ENCODE data around the gene ELFN1.

Gene ELFN1

DNA sequence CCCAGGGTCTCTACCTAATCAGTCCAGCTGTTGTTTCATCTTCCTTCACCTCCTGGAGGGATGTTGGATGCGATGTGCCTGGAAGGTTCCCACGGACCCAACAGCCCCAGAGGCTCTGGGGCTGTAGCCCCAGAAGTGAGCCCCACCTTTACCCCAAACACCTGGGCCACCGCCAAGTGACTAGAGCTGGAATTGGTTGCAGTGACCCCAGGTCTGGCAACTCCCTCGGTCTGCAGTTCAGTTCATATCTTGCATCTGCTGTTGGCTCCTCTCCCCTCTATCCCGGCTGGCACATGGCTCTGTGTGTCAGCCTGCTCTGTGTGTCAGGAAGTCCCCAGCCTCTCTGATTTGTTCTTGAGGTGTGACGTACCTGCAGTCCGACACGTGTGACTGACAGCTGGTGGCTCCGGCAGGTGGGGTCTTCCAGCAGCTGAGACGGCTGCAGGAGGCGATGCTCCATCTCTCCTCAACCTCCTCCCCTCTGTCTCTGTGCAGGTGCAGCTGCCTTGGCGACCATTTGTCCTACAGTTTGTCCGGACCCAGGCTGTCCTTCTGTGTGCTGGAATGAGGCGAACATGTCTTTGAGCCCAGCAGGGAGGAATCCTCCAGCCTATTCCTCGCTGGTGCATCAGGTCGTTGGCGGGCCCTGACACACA, 38.6 kb downstream of the ELFN1 start:
- Histone ChIP-seq H3K4me1 (ENCODE audit: control insufficient read depth, insufficient read depth, low read length) (no peaks in the 10 kb centered on the region), H3K9ac (ENCODE audit: low read length) (no peak overlapping the region), H3K27me3 (ENCODE audit: control insufficient read depth, insufficient read depth, low read length) (peaks cover 2% of the 10 kb centered on the region), H3K4me3 (ENCODE audit: low read length) (no peak overlapping the region), H3K27ac (ENCODE audit: low read depth, low read length) (no peak overlapping the region), H3K36me3 (ENCODE audit: control insufficient read depth, insufficient read depth, low read length) (no peaks in the 10 kb centered on the region)

DNA sequence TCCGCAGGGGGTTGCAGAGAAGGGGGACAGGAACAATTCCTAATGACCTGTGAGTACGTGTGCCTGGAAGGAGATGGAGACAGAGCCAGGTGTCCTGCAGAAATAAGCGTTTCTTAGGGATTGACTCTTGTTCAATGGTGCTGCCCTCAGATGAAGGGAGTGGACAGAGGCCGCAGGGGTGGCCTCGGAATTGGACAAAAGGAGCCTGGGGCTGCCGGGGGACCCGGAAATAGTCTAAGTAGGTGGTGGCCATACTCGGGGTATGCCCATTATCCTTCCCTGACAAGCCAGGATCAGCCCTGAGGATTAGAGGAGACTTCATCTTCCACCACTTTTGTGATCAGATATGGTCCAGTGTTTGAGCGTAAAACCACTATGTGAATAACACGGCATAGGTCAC, 39.2 kb downstream of the ELFN1 start:
- Histone ChIP-seq H3K27ac (ENCODE audit: low read depth, low read length) (no peak overlapping the region), H3K4me1 (ENCODE audit: control insufficient read depth, insufficient read depth, low read length) (no peaks in the 10 kb centered on the region), H3K9ac (ENCODE audit: low read length) (no peak overlapping the region), H3K27me3 (ENCODE audit: control insufficient read depth, insufficient read depth, low read length) (peaks cover 4% of the 10 kb centered on the region), H3K36me3 (ENCODE audit: control insufficient read depth, insufficient read depth, low read length) (no peaks in the 10 kb centered on the region), H3K4me3 (ENCODE audit: low read length) (no peak overlapping the region)

DNA sequence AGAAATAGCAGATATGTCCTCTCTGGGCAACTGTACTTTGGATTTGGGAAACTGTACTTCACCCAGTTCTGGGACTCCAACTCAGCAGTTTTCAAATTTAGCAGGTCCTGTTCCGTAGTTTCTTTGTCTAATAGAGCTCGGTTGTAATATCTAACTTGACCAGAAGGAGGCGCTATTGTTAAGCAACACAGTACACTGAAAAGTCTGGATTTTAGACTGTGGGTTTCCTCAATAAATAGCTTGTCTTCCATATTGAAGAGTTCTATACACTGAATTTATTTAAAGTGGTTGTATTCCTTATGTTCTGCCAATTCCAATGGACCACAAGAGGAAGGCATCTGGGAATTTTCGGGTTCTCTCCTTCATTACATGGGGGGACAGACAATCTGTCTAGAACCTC, 39.8 kb downstream of the ELFN1 start:
- Histone ChIP-seq H3K27ac (ENCODE audit: low read depth, low read length) (no peak overlapping the region), H3K9ac (ENCODE audit: low read length) (no peak overlapping the region), H3K4me3 (ENCODE audit: low read length) (no peak overlapping the region), H3K27me3 (ENCODE audit: control insufficient read depth, insufficient read depth, low read length) (peaks cover 3% of the 10 kb centered on the region), H3K4me1 (ENCODE audit: control insufficient read depth, insufficient read depth, low read length) (no peaks in the 10 kb centered on the region), H3K36me3 (ENCODE audit: control insufficient read depth, insufficient read depth, low read length) (no peaks in the 10 kb centered on the region)

DNA sequence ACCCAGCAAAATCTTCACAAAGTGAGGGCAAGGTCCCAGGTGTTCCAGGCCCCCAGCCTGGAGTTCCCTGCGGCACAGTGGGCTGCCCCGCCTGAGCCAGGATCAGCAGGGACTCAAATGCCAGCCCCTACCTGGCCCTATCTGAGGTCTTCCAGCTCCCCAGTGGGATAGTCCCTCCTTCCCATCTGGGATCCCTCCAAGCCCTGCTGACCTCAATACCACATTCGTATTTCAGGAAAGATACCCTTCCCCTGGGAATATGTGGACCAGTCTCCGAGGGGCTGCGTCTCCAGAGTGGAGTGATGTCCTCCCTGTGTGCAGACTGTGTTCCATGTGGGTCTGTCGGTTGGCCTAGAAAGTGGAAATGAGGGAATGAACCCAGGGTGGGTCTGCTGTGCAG, 40.9 kb downstream of the ELFN1 start:
- Histone ChIP-seq H3K4me3 (ENCODE audit: low read length) (no peak overlapping the region), H3K9ac (ENCODE audit: low read length) (no peak overlapping the region), H3K4me1 (ENCODE audit: control insufficient read depth, insufficient read depth, low read length) (no peaks in the 10 kb centered on the region), H3K27ac (ENCODE audit: low read depth, low read length) (no peak overlapping the region), H3K36me3 (ENCODE audit: control insufficient read depth, insufficient read depth, low read length) (no peaks in the 10 kb centered on the region), H3K27me3 (ENCODE audit: control insufficient read depth, insufficient read depth, low read length) (peaks cover 3% of the 10 kb centered on the region)

DNA sequence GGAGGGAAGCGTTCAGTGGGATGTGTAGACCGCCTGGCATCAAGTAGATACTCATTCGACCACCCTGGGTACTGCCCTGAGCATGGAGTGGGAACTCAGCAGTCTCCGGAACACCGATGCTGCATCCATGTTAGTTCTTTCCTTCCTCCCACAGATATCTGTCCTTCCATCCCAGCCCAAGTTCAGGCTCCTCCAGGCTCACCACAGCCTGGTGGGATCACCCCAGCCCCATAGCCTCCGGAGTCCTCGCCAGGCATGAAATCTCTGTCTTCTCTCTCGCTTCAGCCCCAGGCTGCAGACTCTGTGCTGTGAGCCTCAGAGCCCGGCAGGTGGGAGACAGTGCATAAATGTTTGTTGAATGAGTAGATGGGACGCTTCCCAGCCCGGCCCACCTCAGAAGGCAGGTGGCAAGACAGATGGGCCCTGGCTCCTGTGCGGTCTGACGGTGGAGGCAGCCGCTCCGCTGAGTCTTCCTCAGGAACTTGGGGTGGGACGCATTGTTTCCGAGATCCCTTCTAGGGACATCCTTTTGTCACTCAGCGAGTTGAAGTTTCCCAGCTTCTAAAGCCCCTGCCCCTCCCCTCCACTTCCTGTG, 42.9 kb downstream of the ELFN1 start:
- no peaks in the 10 kb centered on the region for H3K4me1 ChIP-seq (ENCODE audit: control insufficient read depth, insufficient read depth, low read length)
- H3K27ac ChIP-seq (ENCODE audit: low read depth, low read length): no peak overlapping the region
- no peak overlapping the region for H3K9ac ChIP-seq (ENCODE audit: low read length)
- peaks cover 6% of the 10 kb centered on the region for H3K27me3 ChIP-seq (ENCODE audit: control insufficient read depth, insufficient read depth, low read length)
- no peaks in the 10 kb centered on the region for H3K36me3 ChIP-seq (ENCODE audit: control insufficient read depth, insufficient read depth, low read length)
- H3K4me3 ChIP-seq (ENCODE audit: low read length): no peak overlapping the region

DNA sequence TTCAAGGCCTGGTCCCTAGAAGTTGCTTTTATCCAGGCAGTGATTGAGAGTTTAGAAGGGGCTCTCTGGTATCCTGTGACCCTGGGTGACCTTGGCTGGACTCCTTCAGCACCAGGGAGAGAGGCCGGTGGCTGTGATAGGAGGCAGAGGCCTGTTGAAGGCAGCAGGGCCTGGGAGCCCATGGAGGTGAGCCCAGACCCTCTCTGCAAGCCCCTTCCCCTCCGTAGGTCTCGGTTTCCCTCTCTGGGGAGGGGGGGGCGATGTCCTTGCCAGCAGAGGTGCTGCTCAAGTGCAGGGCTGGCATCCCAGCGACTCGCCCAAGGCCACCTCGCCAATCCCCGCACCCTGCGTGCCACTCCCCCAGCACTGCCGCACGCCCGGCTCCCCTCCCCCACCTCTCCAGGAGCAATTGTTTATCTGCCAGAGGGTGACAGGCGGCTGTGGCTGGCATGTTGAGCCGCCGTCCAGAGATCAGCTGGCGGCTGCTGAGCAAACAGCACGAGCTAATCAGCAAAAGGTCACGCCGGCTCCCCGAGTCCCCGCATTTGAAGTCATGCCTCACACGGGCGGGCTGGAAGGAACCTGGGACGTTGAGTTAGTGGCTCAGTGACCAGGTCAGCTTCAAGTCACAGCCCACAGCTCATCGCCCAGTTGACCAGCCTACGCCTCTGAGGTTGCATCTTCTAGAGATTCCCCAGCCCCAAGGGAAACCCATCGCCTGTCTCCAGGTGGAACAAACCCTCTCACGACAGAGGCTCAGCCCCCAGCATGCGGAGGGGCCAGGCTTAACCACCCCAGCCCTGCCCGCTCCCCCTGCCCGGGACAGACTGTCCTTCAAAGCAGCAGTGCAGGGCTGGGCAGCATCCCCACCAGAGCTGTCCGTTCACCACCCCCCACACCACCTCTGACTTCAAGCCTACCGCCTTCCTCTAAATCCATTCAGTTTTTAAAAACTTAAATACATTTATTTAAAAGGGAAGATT, 43.7 kb downstream of the ELFN1 start:
- no peak overlapping the region for H3K9ac ChIP-seq (ENCODE audit: low read length)
- no peak overlapping the region for H3K27ac ChIP-seq (ENCODE audit: low read depth, low read length)
- no peaks in the 10 kb centered on the region for H3K36me3 ChIP-seq (ENCODE audit: control insufficient read depth, insufficient read depth, low read length)
- H3K4me3 ChIP-seq (ENCODE audit: low read length): no peak overlapping the region
- no peaks in the 10 kb centered on the region for H3K4me1 ChIP-seq (ENCODE audit: control insufficient read depth, insufficient read depth, low read length)
- H3K27me3 ChIP-seq (ENCODE audit: control insufficient read depth, insufficient read depth, low read length): peaks cover 6% of the 10 kb centered on the region

DNA sequence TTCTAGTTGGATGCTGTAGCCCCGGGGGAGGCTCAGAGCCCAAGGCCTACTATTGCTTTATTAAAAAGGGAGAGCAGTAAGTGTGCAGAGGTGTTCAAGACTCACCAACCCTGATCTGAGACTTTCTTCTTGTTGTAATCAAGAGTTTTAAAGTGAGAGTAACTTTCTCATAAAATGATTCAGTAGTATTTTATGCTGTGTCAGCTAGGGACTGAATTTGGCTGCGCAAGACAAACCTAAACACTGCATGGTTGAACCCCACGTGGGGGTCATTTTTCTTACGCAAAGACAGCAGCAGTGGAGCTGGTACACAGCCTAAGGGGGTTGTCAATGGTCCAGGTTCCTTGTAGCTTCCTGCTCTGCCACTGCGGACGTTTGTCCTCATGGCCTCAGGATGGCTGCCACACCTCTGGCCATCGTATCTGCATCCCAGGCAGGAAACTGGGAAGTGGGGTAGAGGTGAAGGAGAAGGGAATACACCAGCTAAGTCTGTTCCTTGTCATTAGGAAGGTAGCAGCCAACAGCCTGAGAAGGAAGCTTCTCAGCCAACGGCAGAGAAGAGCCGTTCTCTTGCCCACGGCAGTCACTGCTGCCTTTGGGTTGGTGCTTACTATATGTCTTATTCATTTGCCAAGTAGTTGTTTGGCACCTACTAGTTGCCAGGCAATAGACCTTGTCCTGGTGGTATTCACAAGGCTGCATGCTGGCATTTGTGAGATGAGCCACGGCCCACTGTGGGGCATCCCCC, 44.7 kb downstream of the ELFN1 start:
- no peak overlapping the region for H3K27ac ChIP-seq (ENCODE audit: low read depth, low read length)

DNA sequence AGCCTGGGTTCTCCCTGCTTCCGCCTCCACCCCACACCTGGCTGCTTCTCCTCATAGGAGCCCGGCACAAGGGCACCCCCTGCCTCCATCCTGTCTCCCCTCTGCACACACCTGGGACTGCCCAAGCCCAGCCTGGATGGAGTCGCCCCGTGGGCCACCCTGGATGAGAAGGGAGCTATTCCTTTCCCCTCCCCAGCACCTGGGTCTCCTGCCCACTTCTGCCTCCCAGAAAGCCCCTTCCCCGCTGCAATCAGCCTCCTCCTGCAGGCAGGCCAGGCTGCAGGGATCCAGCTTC, 45.2 kb downstream of the ELFN1 start:
- no peak overlapping the region for H3K27ac ChIP-seq (ENCODE audit: low read depth, low read length)
- no peak overlapping the region for H3K9ac ChIP-seq (ENCODE audit: low read length)
- H3K4me3 ChIP-seq (ENCODE audit: low read length): no peak overlapping the region
- no peaks in the 10 kb centered on the region for H3K4me1 ChIP-seq (ENCODE audit: control insufficient read depth, insufficient read depth, low read length)
- peaks cover 6% of the 10 kb centered on the region for H3K27me3 ChIP-seq (ENCODE audit: control insufficient read depth, insufficient read depth, low read length)
- H3K36me3 ChIP-seq (ENCODE audit: control insufficient read depth, insufficient read depth, low read length): no peaks in the 10 kb centered on the region

More for the DNA sequence above, 44.7 kb downstream of the ELFN1 start:
- no peak overlapping the region for H3K9ac ChIP-seq (ENCODE audit: low read length)
- H3K36me3 ChIP-seq (ENCODE audit: control insufficient read depth, insufficient read depth, low read length): no peaks in the 10 kb centered on the region
- peaks cover 6% of the 10 kb centered on the region for H3K27me3 ChIP-seq (ENCODE audit: control insufficient read depth, insufficient read depth, low read length)
- no peak overlapping the region for H3K4me3 ChIP-seq (ENCODE audit: low read length)
- H3K4me1 ChIP-seq (ENCODE audit: control insufficient read depth, insufficient read depth, low read length): no peaks in the 10 kb centered on the region

DNA sequence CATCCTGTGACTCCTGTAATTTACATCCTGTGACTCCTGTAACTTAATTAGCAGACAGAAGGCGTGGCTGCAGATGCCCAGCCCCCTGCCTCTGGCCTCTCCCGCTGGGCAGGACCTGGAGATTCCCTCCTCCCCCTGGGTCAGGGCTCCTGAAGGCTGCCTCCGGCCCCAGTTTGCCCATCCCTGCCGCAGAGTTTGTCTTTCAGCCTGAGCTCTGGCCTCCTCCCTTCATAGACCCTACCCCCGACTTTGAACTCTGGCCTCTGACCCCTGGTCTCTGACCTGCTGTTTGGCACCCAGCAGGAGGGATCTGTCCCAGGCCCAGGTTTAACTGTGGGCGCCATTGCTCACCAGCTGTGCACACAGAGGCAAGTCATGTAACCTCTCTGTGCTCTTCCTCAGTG, 45.6 kb downstream of the ELFN1 start:
- Histone ChIP-seq H3K4me1 (ENCODE audit: control insufficient read depth, insufficient read depth, low read length) (no peaks in the 10 kb centered on the region), H3K36me3 (ENCODE audit: control insufficient read depth, insufficient read depth, low read length) (no peaks in the 10 kb centered on the region), H3K27me3 (ENCODE audit: control insufficient read depth, insufficient read depth, low read length) (peaks cover 6% of the 10 kb centered on the region), H3K27ac (ENCODE audit: low read depth, low read length) (no peak overlapping the region), H3K4me3 (ENCODE audit: low read length) (no peak overlapping the region), H3K9ac (ENCODE audit: low read length) (no peak overlapping the region)

DNA sequence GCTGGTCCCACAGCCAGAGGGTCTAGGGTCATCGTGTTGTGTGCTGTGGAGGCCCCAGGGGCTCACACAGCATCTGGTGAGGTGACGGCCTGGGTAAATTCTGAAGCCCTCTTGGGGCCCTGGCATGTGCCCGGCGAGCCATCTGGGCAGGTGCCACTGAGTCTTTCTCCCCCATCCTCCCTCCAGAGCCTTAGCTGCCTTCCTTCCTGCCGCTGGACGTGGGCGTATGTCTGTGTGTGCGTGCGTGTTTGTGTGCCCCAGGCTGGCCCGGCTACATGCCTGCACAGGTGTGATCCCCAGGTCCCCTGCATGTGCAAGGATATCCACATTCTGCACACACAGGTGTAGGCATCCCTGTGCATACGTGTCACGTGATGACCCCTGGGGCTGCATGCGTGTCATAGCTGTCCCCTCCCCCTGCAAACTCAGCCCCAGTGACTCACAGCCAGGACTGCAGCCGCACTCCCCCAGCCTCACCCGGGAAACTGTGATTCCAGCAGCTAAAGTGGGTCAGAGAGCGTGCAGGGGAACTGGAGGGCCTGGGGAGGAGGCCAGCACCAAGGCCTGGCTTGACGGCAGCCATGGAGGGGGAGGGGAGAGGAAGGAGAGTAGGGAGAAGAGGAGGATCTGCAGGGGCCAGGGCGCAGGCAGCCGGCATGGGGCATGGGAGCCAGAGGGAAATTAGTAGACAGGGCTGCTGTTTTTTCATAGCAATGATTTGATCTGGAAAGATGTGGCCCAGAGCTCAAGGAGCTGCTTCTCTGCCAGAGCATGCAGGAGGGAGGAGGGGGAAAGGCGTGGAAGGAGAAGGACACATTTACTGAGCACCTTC, 46.4 kb downstream of the ELFN1 start:
- no peak overlapping the region for H3K27ac ChIP-seq (ENCODE audit: low read depth, low read length)
- H3K27me3 ChIP-seq (ENCODE audit: control insufficient read depth, insufficient read depth, low read length): peaks cover 6% of the 10 kb centered on the region
- H3K4me3 ChIP-seq (ENCODE audit: low read length): no peak overlapping the region
- no peak overlapping the region for H3K9ac ChIP-seq (ENCODE audit: low read length)
- no peaks in the 10 kb centered on the region for H3K4me1 ChIP-seq (ENCODE audit: control insufficient read depth, insufficient read depth, low read length)
- no peaks in the 10 kb centered on the region for H3K36me3 ChIP-seq (ENCODE audit: control insufficient read depth, insufficient read depth, low read length)

DNA sequence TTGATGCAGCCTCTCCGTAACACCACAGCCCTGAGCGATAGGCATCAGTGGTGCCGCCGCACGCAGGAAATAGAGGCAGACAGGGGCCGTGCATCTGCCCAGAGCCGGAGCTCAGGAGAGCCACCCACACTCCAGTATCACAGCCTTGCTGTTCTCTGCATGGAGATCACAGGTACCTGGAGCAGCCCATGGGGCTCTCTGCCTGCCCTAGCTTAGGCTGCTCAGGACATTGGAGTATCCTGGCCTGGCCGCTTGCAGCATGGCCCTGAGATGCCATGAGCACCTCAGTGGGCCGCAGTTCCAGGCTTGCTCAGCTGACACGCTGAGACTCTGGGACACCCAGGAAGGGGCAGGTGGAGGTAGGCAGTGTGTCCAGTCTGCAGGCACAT, 47.0 kb downstream of the ELFN1 start:
- H3K9ac ChIP-seq (ENCODE audit: low read length): no peak overlapping the region
- H3K27me3 ChIP-seq (ENCODE audit: control insufficient read depth, insufficient read depth, low read length): peaks cover 6% of the 10 kb centered on the region
- no peaks in the 10 kb centered on the region for H3K36me3 ChIP-seq (ENCODE audit: control insufficient read depth, insufficient read depth, low read length)
- H3K4me1 ChIP-seq (ENCODE audit: control insufficient read depth, insufficient read depth, low read length): no peaks in the 10 kb centered on the region
- H3K4me3 ChIP-seq (ENCODE audit: low read length): no peak overlapping the region
- H3K27ac ChIP-seq (ENCODE audit: low read depth, low read length): no peak overlapping the region

All from rectal smooth muscle tissue (tissue), 1 donor.